Glutamatergic neuron (in vitro differentiated cells): ENCODE results near the gene MILR1. TPM values are rescaled to one million over a fixed set of nuclear protein-coding genes. Genes with fewer than 3 reads are reported as not detected.
"Not testable (repeated sequence)": the region's sequence is repeated elsewhere in the genome, so short reads cannot be mapped to it uniquely, and the experiment has no call there.

Experiments
- DNase-seq: peaks from one replicate; pipeline ENCODE4 v3.0.0; 2022
- H3K27ac Mint-ChIP-seq: one replicate; pipeline ENCODE4 v1.8.0; 2020; ENCODE audit warnings: mild to moderate bottlenecking, mixed read lengths, inconsistent platforms; ENCODE audit not compliant: unreplicated experiment
- H3K27me3 Mint-ChIP-seq: one replicate; pipeline ENCODE4 v1.8.0; 2020; ENCODE audit warnings: mild to moderate bottlenecking, moderate library complexity, mixed read lengths, inconsistent platforms; ENCODE audit not compliant: unreplicated experiment
- H3K36me3 Mint-ChIP-seq: one replicate; pipeline ENCODE4 v1.8.0; 2020; ENCODE audit warnings: mild to moderate bottlenecking, mixed read lengths, inconsistent platforms; ENCODE audit not compliant: unreplicated experiment
- H3K4me1 Mint-ChIP-seq: one replicate; pipeline ENCODE4 v1.8.0; 2020; ENCODE audit warnings: mild to moderate bottlenecking, low read depth, mixed read lengths, inconsistent platforms; ENCODE audit not compliant: unreplicated experiment
- H3K4me3 Mint-ChIP-seq: one replicate; pipeline ENCODE4 v1.8.0; 2020; ENCODE audit warnings: mild to moderate bottlenecking, mixed read lengths, inconsistent platforms; ENCODE audit not compliant: unreplicated experiment
- H3K9me3 Mint-ChIP-seq: one replicate; pipeline ENCODE4 v1.8.0; 2020; ENCODE audit warnings: mild to moderate bottlenecking, moderate library complexity, mixed read lengths, inconsistent platforms; ENCODE audit not compliant: unreplicated experiment
- total RNA-seq: library from RNA; stranded (reverse); fragmentation: NEBNext Ultra II Directional; extraction: Animal tissue kit (Norgen Biotek cat#: 25700); gene quantifications from one replicate; pipeline ENCODE4 v1.2.1, GENCODE V29; 2021; ENCODE audit not compliant: unreplicated experiment
- TF ChIP-seq, protein P1 (sequence below): fragments of 200-600 bp; sonication (generic); IDR thresholded peaks from one replicate; pipeline ENCODE4 v1.5.0; 2021; ENCODE audit not compliant: partially characterized antibody, unreplicated experiment

Gene MILR1
- total RNA-seq, 1 donor from 2014 or later: not detected

DNA sequence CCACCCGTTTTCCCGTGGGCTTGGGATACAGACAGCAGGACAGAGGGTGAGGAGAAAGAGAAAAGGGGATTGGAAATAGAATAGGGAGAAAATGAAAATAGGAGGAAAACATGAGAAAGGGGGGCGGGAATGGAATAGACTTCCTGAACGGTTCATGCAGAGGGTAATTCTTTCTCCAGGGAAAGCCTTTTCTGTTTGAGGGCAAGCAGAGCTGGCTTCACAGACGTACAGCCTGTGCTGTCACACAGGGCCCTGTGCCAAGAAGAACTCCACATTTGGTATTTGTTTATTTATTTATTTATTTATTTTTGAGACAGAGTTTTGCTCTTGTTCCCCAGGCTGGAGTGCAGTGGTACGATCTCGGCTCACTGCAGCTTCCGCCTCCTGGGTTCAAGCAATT is 12.0 kb downstream of the MILR1 start:
- no peaks in the 10 kb centered on the region for H3K4me1 Mint-ChIP-seq
- no peak overlapping the region for H3K27ac Mint-ChIP-seq
- TF ChIP-seq, protein P1, sequence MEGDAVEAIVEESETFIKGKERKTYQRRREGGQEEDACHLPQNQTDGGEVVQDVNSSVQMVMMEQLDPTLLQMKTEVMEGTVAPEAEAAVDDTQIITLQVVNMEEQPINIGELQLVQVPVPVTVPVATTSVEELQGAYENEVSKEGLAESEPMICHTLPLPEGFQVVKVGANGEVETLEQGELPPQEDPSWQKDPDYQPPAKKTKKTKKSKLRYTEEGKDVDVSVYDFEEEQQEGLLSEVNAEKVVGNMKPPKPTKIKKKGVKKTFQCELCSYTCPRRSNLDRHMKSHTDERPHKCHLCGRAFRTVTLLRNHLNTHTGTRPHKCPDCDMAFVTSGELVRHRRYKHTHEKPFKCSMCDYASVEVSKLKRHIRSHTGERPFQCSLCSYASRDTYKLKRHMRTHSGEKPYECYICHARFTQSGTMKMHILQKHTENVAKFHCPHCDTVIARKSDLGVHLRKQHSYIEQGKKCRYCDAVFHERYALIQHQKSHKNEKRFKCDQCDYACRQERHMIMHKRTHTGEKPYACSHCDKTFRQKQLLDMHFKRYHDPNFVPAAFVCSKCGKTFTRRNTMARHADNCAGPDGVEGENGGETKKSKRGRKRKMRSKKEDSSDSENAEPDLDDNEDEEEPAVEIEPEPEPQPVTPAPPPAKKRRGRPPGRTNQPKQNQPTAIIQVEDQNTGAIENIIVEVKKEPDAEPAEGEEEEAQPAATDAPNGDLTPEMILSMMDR: no peak
- H3K9me3 Mint-ChIP-seq: peaks cover 2% of the 10 kb centered on the region
- H3K27me3 Mint-ChIP-seq: peaks cover 2% of the 10 kb centered on the region
- DNase-seq: no peak
- H3K36me3 Mint-ChIP-seq: no peaks in the 10 kb centered on the region
- H3K4me3 Mint-ChIP-seq: no peak overlapping the region

DNA sequence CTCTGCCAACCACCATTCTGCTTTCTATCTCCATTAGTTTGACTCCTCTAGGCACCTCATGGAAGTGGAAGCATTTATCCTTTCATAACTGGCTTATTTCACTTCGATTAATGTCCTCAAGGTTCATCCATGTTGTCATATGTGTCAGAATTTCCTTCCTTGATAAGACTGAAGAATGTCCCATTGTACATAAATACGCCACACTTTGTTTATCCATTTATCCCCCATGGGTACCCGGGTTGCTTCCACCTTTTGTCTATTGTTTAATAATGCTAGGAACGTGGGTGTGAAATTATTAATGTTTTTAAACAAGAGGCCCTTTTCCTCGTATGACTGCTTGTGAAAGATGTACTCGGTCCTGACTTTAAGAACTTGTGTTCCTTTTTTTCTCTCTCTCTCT is 12.9 kb downstream of the MILR1 start:
- Mint-ChIP-seq H3K27me3 (peaks cover 2% of the 10 kb centered on the region), H3K4me1 (no peaks in the 10 kb centered on the region), H3K27ac (no peak overlapping the region), H3K4me3 (no peak overlapping the region), H3K36me3 (no peaks in the 10 kb centered on the region), H3K9me3 (peaks cover 3% of the 10 kb centered on the region)
- no peak for DNase-seq
- TF ChIP-seq, protein P1: no peak

DNA sequence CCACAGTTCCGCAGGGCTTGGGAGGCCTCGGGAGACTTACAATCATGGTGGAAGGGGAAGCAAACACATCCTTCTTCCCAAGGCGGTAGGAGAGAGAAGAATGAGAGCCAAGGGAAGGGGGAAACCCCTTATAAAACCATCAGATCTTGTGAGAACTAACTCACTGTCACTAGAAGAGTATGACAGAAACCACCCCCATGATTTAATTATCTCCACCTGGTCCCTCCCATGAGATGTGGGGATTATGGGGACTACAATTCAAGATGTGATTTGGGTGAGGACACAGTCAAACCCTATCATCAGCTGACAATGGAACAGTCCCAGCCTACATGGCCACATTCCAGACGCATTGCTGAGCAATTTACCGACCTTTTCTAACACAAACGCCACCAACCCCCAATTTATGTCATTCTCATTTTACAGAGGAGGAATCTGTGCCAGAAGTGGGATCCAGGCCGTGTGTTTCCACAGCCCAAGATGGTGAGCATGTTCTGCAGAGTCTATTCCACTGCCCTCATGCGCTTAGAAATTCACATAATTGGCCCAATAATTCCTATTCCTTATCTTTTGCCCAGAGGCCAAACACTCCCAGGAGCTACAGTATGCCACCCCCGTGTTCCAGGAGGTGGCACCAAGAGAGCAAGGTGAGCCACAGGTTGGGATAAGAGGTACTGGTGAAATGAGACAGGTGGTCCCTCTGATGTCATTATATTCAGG is 17.3 kb downstream of the MILR1 start:
- no peak for DNase-seq
- peaks cover 4% of the 10 kb centered on the region for H3K27me3 Mint-ChIP-seq
- TF ChIP-seq, protein P1: no peak
- H3K4me1 Mint-ChIP-seq: no peaks in the 10 kb centered on the region
- peaks cover 5% of the 10 kb centered on the region for H3K9me3 Mint-ChIP-seq
- H3K36me3 Mint-ChIP-seq: no peaks in the 10 kb centered on the region
- H3K4me3 Mint-ChIP-seq: no peak overlapping the region
- H3K27ac Mint-ChIP-seq: no peak overlapping the region

DNA sequence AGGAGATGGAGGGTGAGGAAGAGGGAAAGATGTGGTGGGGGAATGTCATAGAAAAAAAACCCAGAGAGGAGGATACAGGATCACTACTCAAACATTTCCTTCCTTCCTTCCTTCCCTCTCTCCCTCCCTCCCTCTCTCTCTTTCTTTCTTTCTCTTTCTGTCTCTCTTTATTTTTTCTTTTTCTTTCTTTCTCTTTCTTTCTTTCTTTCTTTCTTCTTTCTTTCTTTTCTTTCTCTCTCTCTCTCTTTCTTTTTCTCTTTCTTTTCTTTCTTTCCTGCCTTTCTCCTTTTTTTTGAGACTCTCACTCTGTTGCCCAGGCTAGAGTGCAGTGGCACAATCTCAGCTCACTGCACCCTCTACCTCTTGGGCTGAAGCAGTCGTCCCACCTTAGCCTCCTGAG is 17.9 kb downstream of the MILR1 start:
- not testable (repeated sequence) for H3K4me1 Mint-ChIP-seq, DNase-seq, H3K4me3 Mint-ChIP-seq, H3K27ac Mint-ChIP-seq, H3K36me3 Mint-ChIP-seq, H3K9me3 Mint-ChIP-seq, H3K27me3 Mint-ChIP-seq

DNA sequence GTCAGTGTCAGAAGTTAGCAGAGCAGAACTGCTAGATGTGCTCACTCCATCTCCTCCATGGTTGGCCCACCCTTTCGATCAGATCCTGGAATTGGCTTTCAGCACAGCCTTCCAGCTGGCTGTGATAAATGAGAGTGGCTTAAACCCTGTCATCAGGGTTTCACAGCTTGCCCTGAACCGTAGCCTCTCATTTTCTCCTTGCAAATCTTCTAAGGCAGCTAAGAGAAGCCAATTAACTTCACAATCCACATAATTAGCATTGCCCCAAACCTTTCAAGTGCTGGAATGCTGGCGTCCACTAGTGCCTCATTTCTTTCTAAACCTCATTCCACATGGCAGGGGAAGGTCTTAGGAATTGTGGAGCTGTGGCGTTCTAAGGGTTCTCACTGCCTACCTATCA is 21.7 kb downstream of the MILR1 start:
- Mint-ChIP-seq H3K27ac (no peak overlapping the region), H3K36me3 (no peaks in the 10 kb centered on the region), H3K27me3 (peaks cover 2% of the 10 kb centered on the region), H3K4me1 (no peaks in the 10 kb centered on the region), H3K9me3 (peaks cover 3% of the 10 kb centered on the region), H3K4me3 (no peak overlapping the region)
- no peak for DNase-seq
- TF ChIP-seq, protein P1: no peak
